Measurements from ENCODE around the gene BAIAP2.

- no peak for TF ChIP-seq CTCF (IDR thresholded peaks at IDR 0.05)
- no peak for TF ChIP-seq POLR2A (IDR thresholded peaks at IDR 0.05)
These were observed 39.9 kb downstream of the BAIAP2 start for GRCh38 chr17:81074875-81075274.
